ENCODE results near the gene PPP1R17.
A peak's percentile ranks its signal among the peaks of the same experiment; 100 is the strongest.

PPP1R17 gene

GRCh38 chr7:31729195-31729804 lies 42.3 kb downstream of the PPP1R17 start:
- no peak for TF ChIP-seq GATA3 (IDR thresholded peaks at IDR 0.05; ENCODE audit: low read depth, low read length)

GRCh38 chr7:31734456-31734855 lies 47.4 kb downstream of the PPP1R17 start:
- TF ChIP-seq GATA3 (IDR thresholded peaks at IDR 0.05; ENCODE audit: low read depth, low read length), result no peak
- TF ChIP-seq GATA2 (IDR thresholded peaks at IDR 0.05; ENCODE audit: low read depth, low read length), result no peak

- TF ChIP-seq GATA3 (IDR thresholded peaks at IDR 0.05; ENCODE audit: low read depth, low read length) (no peak), GATA2 (IDR thresholded peaks at IDR 0.05; ENCODE audit: low read depth, low read length) (no peak)
Measured at GRCh38 chr7:31735991-31736982, 49.3 kb downstream of the PPP1R17 start.

GRCh38 chr7:31741852-31742251 lies 54.8 kb downstream of the PPP1R17 start:
- TF ChIP-seq GATA2 (IDR thresholded peaks at IDR 0.05; ENCODE audit: low read depth, low read length) (no peak), GATA3 (IDR thresholded peaks at IDR 0.05; ENCODE audit: low read depth, low read length) (no peak)

DNA sequence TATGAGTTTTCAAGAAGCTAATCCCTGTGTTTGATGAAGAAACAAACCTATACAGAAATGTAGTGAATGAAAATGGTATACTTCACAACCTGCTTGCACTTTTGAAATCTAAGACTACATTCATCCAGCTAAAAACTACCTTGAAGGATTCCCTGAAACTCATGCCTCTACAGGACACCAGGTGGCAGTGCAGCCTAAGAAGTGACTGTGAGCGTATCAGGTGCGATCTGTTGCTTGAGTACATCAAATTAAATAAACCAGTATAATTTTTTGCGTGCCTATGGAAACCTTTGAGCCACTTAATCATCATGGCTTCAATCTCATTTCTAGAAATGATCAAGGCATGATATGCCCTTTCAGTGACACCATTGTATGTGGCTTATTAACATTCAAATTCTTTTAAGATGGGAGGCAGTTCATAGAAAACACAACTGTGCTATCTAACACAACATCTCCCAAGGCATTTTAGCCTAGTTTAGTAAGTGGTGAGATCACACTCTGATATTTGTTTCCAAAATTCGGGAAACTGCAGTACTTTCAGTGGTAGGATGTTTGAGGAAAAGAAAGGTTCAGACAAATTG lies 57.4 kb downstream of the PPP1R17 start:
- TF ChIP-seq GATA2 (IDR thresholded peaks at IDR 0.05; ENCODE audit: low read depth, low read length) (peak; percentile 85), GATA3 (IDR thresholded peaks at IDR 0.05; ENCODE audit: low read depth, low read length) (peak; percentile 74)

- no peak for TF ChIP-seq GATA2 (IDR thresholded peaks at IDR 0.05; ENCODE audit: low read depth, low read length)
- TF ChIP-seq GATA3 (IDR thresholded peaks at IDR 0.05; ENCODE audit: low read depth, low read length), result no peak
Measured at GRCh38 chr7:31747553-31747952, 60.5 kb downstream of the PPP1R17 start.

DNA sequence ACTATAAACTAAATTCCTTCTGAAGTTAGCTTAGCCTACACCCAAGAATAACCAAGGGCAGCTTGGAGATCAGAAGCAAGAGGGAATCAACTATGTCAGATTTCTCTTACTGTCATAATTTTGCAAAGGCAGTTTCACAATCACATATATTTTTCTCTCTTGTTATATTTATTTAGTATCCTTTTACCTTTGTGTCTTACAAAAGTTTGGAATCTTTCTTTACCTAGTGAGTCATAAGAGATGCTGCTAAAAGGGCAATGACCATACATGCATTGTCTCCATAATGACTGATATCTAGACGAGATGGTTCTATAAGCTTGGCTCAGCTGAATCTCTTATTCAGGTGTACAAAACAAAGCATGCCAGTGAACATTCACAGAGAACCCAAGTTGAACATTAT lies 61.1 kb downstream of the PPP1R17 start:
- TF ChIP-seq GATA3 (IDR thresholded peaks at IDR 0.05; ENCODE audit: low read depth, low read length) (no peak), GATA2 (IDR thresholded peaks at IDR 0.05; ENCODE audit: low read depth, low read length) (no peak)

GRCh38 chr7:31751726-31752125 lies 64.7 kb downstream of the PPP1R17 start:
- TF ChIP-seq GATA2 (IDR thresholded peaks at IDR 0.05; ENCODE audit: low read depth, low read length) (no peak), GATA3 (IDR thresholded peaks at IDR 0.05; ENCODE audit: low read depth, low read length) (no peak)

Data from SH-SY5Y (cell line).